HG03097 (cell line): Measurements from ENCODE around the gene MYO1E.

Source experiments
- ATAC-seq: cut with Tn5 transposase; IDR thresholded peaks from one replicate; pipeline ENCODE4 v1.9.1; 2021; ENCODE audit not compliant: unreplicated experiment, low FRiP score

The MYO1E gene

DNA sequence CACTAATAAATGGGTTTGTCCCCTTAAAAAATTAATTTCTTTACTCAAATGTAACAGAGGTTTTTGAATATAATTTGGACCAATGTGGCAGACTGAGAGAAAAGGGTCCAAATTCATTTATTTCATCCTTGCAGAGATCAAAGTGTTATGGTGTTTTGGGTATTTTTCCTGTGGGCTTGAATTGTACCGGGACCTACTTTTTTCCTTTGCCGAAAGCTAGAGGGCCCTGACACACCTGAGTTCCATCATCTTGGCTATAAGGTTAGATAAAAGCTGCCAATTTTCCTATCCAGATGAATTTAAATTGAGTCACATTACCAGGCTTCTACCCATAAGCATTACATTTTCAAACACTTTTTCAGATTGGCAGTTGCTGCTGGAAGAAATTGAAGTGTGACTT is 266.8 kb downstream of the MYO1E start:
- no peak for ATAC-seq

DNA sequence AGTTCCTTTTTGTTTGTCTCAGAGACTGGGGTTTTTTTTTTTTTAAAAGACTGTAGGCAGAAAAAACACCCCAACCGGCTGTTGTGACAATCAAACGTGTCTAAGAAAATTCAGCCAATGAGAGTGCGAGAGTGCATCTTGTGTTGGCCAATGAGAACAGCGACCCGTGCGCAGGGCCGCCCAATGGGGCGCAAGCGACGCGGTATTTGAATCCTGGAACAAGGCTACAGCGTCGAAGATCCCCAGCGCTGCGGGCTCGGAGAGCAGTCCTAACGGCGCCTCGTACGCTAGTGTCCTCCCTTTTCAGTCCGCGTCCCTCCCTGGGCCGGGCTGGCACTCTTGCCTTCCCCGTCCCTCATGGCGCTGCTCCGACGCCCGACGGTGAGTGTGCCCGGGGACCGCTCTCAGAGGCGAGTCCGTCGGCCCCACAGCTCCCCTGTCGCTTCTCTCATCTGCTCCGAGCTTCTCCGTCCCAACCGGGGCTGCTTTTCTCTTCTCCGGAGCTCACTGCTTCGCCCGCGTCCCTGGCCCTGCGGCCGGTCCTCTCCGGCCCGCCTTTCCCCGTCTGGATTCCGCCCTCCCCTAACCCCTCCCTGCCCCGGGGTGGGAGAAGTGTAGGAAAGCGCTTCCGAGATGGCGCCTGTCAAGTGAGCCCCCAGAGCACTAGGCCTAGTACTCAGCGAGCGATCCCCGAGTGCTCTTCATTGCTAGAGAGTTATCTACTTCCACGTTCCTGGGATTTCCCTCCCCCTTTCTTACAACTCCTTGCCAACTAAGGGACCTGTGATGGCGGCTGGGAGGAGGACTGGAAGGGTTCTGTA is 267.5 kb downstream of the MYO1E start, which contains the start of gene CCNB2:
CCNB2 (plus strand) TSS at position 235 of the 821 bp plus-strand sequence; CDS start at position 358, 123 bp downstream.
- ATAC-seq: peak; percentile 98

DNA sequence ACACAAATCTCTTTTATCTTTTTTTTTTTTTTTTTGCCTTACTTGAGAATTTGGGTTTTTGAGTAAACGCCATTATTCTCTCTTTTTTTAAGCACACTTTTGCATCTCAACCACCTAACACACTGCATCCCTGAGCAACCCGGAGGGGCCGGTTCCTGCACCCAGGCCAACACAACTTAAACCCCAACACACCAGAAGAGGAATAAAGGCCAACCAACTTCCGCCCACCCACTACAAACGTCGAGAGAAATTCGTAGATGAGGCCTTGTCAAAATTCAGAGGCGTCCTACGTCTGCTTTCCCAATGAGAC is 268.1 kb downstream of the MYO1E start:
- ATAC-seq: no peak

GRCh38 chr15:59099162-59099685 is 273.4 kb downstream of the MYO1E start:
- no peak for ATAC-seq

DNA sequence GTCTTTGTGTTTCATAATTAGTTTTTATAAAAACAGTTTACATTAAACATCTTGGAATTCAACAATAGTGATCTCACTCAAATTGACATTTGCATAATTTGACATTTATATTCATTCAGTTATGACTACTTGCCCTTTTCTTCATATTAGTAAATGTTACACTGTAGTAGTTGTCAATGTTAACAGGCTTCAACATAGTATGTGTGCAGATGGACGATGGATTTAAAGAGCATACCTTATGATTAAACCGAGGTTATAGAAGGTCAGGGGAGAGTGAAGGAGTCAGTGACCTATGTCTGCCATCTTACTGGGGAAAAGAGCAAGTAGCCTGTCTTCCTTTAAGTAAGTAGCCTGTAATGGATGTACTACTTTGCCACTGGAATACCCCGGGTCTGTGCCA is 276.2 kb downstream of the MYO1E start:
- no peak for ATAC-seq

GRCh38 chr15:59094077-59094476 is 278.6 kb downstream of the MYO1E start:
- no peak for ATAC-seq

- ATAC-seq: no peak
Measured at GRCh38 chr15:59087731-59088130, 284.9 kb downstream of the MYO1E start.
